LoVo (cell line): ENCODE data around the gene ZNF786.
"Not testable (repeated sequence)": the region's sequence is repeated elsewhere in the genome, so short reads cannot be mapped to it uniquely, and the experiment has no call there.

ENCODE experiments used
- DNase-seq: peaks from one replicate; pipeline ENCODE4 v3.0.0-alpha.2; 2016; ENCODE audit warnings: low spot score

The ZNF786 gene

DNA sequence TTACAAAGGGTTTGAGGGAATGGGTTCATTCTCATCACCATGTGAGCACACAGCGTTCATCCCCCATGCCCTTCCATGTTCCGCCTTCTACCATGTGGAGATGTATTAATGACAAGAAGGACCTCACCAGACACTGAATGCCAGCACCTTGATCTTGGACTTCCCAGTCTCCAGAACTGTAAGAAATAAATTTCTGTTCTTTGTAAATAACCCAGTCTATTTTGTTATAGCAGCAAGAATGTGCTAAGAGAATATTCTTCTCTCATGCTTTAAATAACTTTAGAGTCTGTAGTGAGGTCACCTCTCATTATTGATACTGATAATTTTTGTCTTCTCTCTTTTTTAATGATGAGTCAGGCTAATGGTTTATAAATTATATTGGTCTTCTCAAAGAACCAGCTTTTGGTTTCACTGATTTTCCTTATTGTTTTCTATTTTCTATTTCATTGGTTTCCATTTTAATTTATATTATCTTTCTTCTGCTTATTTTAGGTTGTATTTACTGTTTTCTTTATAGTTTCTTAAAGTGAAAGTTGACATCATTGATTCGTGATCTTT lies 59.1 kb downstream of the ZNF786 start:
- DNase-seq, result no peak

- not testable (repeated sequence) for DNase-seq
These were observed 60.1 kb downstream of the ZNF786 start for GRCh38 chr7:149030439-149030838.

- DNase-seq, result peak; percentile 100
These were observed 62.0 kb downstream of the ZNF786 start, which contains the start of gene PDIA4 for GRCh38 chr7:149028346-149029109. TSS of gene PDIA4 (minus strand) at chr7:149028505. CDS start at chr7:149028408, 97 bp downstream.

DNA sequence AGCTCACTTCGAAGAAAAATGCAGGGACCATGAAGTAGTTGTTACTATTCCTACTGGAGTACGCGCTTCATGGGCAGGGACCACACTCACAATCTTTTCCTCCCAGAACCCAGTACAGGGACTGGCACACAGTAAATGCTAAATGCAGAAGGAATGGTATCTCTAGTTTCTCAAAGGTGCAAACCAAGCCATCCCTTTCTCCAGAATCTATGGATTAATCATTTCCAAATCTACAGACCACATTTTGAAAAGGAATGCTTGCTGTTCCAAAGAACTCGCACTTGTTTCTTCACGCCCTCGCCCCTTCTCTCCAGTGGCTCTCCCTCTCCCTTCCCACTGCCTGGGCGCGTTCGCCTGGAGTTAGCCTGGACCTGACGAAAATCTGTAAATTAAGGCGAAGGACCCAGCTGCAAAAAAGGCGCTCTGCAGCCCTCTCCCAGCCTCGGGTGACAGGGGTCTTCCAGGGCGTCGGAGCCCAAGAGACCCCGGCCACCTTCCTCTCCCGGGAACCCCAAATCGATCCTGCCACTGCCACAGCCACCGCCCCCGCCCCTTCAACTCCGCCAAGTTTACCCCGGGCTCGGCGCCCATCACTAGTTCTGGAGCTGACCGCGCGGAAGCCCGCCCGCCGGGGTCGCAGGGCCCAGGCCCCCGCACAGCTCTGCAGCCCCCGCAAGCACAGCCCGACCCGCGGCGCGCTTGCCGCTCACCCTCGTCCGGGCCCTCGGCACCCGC lies 62.7 kb downstream of the ZNF786 start:
- DNase-seq, result no peak

DNA sequence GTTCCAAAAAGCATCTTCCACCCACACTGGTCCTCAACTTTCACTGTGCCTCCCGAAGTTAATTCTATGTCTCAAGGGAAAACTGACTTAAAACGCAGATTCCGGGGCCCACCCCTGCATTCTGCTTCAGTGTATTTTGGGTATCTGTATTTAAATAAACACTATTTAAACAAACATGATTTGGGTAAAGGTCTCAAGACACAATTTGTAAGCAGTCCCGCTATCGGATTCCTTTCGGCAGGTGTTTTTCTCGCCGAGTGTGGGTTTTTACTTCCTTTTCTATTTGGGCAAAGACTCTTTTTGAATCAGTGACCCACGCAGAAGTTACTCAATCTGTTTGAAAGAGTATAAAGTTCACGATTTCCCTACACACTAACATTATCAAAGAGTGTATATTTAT lies 63.5 kb downstream of the ZNF786 start:
- DNase-seq, result no peak

- no peak for DNase-seq
These were observed 66.9 kb downstream of the ZNF786 start for GRCh38 chr7:149023662-149024061.

- DNase-seq, result no peak
These were observed 67.7 kb downstream of the ZNF786 start for GRCh38 chr7:149022756-149023360.

DNA sequence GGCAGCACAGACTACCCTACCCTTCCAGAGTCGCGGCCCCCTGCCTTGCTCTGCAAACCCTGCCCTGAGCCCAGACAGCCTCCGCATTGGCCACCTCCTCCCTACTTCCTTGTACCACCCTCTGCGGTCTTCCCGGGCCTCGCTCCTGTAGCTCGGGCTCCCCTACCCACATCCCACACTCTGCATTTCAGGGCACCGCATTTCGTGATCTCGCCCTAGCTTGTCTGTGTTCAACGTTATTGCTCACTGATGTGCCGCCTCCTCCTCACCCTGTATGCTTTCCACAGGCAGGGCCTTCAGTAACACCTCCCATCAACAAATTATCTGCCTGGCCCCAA lies 68.8 kb downstream of the ZNF786 start:
- no peak for DNase-seq

GRCh38 chr7:149020483-149020882 lies 70.0 kb downstream of the ZNF786 start:
- no peak for DNase-seq
